Stimulated activated CD4-positive, alpha-beta T cell treated with anti-CD3 and anti-CD28 coated beads, Interleukin-1b, Interleukin-23, amount 100 ng/mL, for 1 hour (primary cell): ENCODE results near the gene DDR2.

Source experiments
- DNase-seq, 2 donors: peaks; one replicate each; pipeline ENCODE4 v3.0.0-alpha.2; 2020; ENCODE audit warnings: low read depth in 2 of 2

The DDR2 gene

DNA sequence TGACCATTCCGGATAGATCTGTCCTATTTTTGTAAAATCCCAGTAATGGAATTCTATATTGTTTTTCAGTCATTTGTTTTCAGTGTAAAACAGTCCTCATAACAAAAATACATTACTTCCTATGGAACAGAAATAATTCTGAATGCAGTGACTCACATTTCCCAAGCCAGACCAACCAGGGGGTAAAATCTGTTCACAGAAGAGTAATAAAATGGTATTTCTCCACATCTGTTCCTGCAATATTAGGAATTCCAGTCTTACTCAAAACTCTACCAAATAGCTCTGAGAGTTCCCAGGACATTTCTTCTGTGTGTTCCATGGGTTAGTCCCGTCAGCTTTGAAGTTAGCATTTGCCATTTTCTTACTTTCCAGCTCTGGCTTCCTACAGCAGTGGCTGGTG is 2.6 kb upstream of the DDR2 start:
- no peak for DNase-seq

DNA sequence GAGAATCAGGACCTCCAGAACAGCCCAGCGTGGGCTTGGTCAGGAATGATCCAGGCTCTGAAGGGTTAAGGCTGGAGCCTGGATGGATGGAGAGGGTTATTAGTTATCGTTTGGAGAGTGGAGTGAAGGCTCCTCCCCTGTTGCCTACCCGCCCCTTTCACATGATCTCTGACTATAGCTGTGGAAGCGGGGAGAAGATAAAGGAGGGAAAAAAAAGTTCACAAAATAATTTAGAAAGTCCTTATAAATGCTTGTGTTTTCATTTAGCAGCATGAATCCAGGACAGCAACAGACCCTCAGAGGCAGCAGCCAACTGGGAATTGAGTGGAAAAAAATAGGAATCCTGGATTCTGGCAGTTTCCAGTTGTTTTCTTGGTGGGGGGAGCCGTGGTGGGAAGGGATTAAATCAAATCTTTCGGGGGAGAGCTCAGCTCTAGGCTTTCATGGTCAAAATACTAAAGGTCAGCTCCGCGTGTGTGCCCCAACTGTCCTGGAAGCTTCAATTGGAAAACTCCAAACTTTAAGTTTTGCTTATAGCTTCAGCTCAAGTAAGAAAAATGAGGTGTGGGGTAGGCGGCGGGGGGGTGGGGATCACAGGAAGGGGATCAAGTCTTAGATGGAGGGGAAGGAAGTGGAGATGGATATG is 595 bp upstream of the DDR2 start:
- DNase-seq, result no peak

DNA sequence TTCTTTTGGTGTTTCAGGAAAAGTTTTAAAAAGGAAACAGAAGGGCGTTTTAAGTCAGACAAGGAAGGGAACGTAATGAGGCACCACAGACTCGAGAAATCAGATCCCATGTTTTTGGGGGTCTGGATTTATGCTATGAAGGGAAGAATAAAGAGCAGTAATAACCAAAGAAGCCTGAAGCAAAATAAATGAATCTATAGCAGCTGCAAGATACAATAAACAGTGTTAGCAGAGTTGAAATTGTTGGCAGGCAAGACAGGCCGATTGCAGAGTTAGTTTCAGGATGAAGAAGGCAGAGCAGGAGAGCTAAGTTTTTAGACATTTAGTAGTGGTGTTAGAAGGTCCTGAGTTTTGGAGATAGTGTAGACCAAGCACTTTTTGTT is 425 bp downstream of the DDR2 start:
- DNase-seq, result no peak

DNA sequence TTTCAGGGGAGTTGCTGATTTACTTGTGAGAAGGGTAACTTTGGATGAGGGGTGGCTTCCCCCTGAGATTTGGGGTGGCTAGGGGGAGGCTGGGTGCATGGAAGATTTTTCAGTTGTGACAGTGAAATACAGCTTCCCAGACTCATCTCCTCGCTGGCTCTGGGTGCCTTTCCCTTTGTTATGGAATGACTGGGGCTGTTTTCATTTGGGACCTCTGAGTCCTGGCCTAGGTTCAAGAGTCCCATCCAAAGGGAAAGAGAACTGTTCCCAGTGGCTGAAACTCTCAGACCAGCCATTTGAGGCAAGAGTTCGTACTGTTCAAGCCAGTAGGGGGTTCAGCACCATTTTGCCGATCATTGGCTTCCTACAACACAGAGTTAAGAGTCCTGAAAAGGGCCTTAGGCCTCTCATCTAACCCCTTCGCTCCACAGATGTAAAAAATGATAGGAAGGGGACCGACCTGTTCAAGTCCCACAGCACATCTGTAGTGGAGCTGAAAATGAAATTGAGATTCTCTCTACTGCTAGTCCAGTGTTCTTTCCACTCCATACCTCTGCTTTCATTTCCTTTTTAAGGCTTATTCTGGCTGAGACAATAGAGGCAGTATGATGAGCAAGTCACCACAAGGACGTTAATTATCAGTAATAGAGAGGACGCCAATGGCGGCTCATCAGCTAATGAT is 958 bp downstream of the DDR2 start:
- DNase-seq, result no peak

DNA sequence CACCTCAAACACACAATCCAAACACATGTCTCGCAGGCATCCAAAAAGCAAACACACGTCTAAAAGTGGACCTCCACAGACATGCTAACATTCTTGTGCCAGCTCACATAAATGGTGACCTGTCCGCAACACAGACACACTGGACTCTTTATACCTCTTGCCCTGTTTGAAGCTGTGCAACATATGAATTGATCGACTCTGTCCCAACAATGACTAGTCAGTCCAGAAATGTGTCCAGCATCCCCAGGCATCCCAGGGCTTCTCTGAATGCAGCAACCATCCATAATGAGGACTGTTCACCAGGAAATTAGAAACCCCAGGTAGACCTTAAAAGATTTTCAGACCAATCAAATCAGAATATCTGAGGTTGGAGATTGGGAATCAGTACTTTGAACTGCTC is 3.2 kb downstream of the DDR2 start:
- DNase-seq, result no peak

DNA sequence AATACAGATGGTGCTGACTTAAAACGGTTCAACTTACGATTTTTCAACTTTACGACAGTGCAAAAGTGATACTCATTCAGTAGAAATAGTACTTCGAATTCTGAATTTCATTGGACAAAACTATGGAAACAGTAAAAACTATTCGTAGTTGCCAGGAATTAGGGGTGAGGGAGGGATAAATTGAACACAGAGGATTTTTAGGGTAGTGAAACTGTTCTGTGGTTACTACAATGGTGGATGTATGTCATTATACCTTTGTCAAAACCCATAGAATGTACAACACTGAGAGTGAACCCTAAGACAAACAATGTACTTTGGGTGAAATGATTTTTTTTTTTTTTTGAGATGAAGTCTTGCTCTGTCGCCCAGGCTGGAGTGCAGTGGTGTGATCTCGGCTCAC is 7.5 kb downstream of the DDR2 start:
- no peak for DNase-seq

DNA sequence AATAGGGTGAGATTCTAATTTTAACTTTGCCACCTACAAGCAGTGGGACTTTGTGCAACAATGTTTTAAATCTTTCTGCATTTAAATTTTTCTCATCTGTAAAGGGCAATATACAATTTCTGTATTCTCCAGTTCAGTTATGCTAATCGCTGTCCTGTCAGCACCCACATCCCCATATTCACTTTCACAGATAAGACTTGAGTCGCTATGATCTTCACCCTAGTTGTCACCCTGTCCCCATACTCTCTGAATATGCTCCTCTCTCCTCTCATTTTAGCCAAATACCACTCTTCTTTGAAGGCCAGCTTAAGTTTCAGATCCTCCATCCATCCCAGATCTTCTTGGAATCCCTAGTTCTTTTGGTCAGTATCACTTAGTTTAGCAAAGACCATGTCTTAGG is 8.8 kb downstream of the DDR2 start:
- no peak for DNase-seq

DNA sequence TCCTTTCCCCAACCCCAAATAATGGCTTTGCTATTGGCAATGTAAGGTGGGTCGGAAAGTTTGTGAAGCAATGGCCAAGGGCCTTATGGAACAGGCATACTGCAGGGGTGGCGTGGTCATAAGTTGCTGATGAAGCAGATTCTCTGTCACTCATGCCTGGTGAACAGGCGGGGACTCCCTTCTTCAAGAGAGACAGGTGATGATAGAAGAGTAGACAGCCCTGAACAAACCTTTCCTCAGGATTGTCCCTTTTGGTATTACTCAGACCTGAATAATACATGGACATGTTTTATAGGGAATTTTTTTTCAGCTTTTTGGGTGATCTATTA is 12.7 kb downstream of the DDR2 start:
- DNase-seq, result no peak

DNA sequence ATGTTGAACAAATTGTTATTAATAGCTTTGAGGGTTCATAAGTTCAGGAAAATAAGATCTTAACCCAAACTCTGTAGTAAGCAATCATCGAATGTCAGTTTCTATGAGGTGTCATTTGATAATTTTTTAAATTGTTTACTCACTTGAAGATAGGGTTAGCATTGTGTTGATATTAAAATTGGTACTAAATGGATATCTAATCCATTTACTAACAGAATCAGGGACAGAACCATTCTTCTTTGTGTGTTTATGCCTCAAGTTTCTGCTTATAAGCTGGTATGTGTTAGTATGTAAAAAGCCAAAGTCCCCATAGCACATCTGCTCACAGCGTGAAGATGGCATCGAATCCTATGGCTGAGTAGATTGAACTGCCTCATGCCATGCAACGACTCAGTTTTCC is 13.4 kb downstream of the DDR2 start:
- DNase-seq, result no peak

DNA sequence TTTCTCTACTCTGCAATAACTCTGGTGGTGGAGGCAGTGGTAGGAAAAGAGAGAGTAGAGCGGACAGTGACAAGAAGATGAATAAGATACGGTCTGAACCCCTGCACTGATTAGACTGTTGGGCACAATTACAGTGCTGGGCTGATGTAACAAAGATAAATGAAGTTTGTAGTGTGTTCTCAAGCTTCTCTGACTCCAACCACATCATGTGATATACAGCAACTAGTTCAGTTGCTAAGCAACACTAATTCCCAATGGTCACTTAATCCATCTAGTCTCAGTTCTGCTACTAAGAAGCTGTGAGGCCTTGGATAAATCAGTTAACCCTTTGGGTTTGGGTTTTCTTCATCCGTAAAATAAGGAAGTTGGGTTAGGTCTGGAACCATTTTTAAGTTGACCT is 17.3 kb downstream of the DDR2 start:
- no peak for DNase-seq

DNA sequence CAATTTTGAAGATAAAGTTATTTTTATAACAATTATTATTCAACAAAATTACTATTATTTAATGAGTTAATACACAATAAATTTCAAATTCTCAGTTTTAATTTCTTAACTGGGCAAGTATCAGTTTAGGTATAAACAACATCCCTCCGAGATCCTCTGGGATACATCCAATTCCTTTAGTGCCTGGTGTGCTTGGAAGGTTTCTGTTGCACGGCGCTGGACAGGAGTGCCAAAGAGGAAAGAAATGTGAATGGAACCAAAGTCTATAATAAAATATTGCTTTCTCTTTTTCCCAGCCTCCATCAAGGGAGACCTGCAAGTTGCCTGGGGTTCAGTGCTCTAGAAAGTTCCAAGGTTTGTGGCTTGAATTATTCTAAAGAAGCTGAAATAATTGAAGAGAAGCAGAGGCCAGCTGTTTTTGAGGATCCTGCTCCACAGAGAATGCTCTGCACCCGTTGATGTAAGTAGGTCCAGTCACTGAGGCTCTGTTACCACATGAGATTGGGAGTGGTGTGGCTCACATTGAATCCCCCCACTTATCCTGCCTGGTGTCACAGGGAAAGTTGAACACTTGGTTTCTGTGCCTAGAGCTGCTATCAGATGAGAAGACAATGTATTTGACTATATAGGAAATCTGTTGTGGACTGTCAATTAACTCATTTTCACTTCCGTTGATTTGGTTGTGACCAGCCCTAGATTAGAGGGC is 22.8 kb downstream of the DDR2 start:
- no peak for DNase-seq

DNA sequence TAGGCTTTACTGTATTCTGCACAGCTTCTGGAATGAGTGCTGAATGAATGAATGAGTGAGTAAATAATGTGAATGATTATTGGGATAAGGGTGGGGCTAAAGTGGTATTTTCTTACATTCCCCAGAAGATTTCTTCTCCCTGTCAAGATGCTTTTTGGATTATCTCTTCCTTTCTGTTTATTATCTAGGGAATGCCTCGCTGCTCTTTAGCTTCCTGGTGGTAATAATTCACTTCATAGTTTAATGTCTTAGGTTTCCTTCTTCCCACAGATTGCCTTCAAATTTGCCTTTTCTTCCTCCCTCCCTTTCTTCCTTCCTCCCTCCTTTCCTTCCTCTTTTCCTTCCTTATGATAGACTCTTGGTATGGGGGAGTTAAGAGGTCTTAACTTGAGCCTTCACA is 24.0 kb downstream of the DDR2 start:
- no peak for DNase-seq

DNA sequence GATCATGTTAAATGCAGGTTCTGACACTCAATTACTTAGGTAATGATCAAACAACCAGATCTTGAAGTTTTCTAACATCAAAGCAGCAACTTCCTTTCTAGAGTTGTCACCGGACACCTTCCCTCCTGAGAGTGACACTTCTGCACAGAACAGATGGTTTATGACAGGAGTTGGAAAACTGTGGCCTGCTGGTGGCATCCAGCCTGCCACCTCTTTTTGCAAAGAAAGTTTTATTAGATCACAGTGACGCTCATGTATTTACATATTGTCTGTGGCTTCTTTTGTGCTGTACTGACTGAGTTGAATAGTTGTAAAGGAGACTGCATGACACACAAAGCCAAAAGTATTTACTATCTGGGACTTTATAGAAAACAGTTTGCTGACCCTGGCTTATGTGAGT is 28.3 kb downstream of the DDR2 start:
- DNase-seq, result no peak

DNA sequence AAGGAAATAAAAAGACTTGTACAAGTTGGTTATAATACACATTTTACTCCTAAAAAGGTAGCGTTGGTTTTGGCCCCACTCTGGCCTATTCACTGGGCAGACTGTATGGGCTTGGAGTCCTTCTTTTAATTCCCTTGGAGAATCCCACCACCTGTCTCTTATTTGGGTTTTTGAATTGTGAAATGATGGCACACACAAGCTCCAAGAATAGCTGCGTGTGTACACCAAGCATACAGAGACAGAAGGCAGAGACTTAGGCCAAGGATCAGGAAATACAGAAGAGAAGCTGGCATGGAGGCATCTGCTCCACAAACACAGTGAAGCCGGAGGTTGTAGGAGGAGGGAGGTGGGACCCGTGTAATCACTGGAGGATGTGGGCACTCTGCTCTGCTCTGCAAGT is 29.1 kb downstream of the DDR2 start:
- DNase-seq, result no peak

DNA sequence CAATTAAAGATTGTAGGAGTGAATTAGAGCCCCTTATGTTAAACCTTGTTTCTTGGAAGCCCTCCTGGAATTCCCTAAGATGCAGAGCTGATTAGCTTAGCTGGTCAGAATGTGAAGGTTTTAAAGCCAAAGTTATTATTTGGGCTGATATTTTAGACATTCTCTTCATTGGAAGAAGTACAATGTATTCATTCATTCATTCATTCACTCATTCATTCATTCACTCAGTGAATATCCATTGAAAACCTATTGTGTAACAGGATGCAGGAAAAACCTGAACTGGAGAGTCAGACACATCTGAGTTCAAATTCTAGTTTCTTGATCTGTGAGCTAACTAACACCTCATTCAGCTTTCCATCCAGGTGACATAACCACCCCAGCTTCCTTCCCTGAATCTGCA is 29.7 kb downstream of the DDR2 start:
- no peak for DNase-seq

DNA sequence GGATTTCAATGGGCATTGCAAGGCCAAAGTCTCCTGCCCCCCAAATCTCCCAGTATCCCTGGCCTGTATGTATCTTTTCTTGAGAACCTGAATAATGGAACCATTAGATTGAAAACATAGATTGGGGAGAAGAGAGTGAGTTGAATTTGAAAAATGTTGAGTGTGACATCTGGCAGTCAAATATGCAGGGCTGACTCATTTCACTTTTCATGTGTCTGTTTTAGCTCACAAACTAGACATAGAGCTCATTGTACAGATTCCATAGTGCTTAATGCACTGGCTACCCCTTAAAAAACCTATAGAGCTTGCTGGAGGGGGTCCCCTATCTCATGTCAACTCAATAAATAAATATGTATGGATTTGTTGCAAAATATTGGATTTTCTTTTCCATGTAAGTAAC is 30.8 kb downstream of the DDR2 start:
- DNase-seq, result no peak

DNA sequence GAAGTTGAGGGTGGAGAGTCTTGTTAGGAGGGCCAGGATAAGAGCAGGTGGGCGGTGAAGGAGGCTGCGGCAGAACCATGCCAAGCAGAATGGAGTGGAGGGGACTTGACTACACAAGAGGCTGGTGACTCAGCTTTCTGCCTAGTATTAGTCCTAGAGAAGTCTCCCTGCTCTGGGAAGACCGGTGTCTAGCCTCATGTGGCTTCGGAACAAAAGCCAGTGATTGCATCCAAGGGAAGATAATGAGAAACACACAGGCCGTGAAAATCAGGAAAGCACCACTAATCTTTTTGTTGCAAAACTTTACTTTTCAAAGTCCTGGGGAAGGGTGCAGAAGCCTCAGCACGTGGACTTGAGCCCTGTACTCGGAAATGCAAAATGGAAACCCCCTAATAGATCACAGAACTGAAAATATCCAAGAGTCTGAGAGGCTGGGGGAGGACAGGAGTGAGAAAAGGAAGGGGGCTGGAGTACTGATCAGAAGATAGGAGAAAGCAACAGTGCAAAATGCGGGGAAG is 31.4 kb downstream of the DDR2 start:
- DNase-seq, result no peak

DNA sequence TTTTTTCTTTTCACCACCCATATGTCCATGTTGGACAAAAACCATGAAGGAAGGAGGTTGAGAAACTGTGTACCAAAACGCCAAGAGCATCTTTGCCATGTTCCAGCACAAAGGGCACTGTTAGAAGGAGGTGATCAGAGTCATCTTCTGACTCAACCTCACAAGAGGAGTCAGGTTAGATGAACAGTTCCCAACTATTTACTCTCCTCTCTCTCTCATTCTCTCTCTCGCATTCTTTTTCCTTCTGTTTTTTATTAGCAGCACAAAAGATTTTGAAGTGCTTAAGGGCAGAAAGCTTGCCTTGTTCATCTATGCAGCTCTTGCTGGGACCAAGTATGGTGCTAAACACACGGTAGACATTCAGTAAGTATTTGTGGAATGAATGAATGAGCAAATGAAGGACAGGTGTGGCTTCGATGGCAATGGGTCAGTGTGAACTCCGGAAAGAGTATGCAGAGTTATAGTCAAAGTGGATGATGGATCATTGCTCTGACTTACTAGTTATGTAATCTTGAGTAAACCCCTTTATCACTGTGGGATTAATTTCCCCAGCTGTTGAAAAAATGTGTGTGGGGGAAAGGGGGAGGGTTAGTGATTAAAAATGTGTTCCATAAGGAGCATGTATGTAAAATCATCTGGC is 33.9 kb downstream of the DDR2 start:
- no peak for DNase-seq

DNA sequence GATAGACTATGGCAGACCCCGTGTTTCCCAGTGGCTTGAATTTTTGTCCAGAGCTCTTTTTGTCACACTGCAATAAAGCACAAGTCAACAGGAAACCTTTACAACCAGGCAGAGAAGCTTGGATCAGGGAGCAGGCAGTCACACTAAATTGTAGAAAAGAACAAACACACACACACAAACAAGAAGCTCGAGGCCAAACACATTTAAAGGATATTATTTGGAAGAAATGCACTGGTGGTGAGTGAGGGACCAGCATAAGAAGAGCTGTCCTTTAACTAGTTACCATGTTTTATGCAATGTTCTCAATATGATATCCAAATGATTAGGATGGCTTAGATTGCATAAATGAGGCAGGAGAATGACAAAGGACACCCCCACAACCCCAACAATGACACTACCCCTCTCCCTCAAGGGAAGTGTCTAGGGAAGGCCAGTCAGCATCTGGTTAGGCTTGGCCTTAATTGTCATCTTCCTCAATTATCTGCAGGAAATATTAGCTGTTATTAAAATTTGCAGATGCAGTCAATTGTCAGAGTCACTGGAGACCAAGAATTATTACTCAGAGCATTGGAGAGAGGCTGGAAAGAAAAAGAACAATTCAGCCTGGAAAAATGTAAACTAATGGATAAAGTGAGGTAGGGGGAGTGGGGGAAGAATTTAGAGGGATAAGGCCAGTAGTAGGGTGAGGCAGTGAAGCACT is 35.3 kb downstream of the DDR2 start:
- no peak for DNase-seq

DNA sequence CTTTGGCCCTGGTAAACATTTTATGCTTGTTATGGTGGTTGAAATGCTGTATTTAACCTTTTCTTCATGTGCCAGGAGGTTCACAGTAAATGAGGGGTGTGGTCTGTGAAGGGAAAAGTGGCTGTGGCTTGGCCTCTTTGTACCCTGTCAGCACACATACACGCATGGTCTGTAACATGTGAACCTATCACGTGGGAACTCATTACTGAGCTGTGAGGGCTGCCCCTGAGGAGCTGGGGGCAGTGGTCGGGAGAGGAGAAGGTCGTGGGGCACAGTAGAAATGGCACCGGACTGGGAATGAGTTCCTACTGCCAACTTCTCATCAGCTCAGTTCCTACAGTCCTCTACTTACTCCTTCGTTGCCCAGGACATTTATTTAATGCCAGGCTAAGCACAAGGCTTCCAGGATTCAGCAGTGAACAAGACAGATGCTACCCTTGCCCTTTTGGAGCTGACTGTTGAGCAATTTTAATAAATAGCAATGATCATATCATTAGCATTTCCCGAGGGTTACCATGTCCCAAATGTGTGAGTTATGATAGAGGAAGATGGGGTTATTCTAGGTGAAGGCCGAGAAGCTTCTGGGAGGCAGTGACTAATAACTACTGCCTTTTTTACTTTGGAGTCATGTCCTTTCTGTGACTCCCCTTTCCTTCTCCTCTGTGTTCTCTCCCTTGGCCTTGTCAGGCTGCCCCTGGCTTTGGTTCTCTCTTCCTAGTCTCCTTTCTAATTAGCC is 38.8 kb downstream of the DDR2 start:
- no peak for DNase-seq

DNA sequence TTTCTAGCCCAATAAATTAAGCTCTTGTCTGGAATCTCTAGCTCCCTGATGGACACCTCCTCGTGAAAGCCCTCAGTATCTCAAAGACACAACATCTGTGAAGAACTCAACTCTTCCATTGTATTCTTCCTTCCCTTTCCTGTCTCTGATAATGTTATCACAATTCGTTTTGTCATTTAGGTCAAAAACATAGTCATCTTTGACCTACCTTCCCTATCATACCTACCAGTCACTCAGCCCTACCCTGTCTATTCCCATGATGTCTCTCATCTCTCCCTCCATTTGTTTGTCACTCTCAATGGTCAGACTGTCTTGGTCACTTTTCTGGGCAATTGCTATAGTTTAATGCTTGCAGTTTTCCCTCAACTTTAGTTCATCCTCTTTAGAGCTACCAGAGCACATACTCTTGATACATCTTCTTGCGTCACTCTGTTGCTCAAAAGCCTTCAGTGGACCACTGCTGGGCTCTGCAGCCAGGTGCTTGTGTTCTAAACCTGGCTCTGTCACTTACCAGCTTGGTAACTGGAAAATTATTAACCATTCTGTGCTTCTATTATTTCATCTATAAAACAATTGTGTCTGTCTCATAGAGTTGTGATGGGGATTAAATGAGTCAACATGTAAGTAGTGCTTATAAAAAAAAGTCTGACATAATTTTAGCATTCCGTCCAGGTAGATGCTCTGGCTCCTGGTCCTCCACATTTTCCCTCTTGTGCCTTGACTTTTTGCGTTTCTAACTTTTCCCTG is 39.6 kb downstream of the DDR2 start:
- DNase-seq, result no peak
